ENCODE results near the gene MED12L. TPM values are rescaled to one million over a fixed set of nuclear protein-coding genes. Genes with fewer than 3 reads are reported as not detected.

Gene MED12L
- total RNA-seq, 4 donors from 2014 or later, result 0.12 to 0.77 (median 0.21) TPM

DNA sequence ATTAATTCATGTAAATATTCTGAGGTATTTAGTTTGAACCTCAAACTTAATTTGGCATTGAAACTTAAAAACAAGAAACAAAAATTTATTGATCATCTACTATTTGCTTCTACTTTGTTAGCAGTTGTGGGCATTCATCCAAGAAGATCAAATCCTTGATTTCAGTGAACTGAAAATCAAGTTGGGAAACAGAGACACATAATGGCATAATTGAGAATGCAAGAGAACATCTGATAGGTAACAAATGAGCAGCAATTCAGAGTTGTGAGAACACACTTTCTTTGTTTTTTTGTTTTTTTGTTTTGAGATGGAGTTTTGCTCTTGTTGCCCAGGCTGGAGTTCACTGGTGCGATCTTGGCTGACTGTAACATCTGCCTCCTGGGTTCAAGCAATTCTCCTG lies 33.9 kb upstream of the MED12L start:
- Histone ChIP-seq H3K4me3 (no peak overlapping the region), H3K27me3 (no peaks in the 10 kb centered on the region), H3K4me1 (no peaks in the 10 kb centered on the region), H3K9me3 (no peaks in the 10 kb centered on the region), H3K27ac (no peak overlapping the region), H3K36me3 (no peaks in the 10 kb centered on the region)
- WGBS, 2 donors (ENCODE audit: low coverage in 1 of 2), result 86 to 100% methylated on average over 1 of the region's 1 CpG
- no peak for TF ChIP-seq POLR2A (IDR thresholded peaks at IDR 0.05)
- no peak for TF ChIP-seq POLR2AphosphoS5 (IDR thresholded peaks at IDR 0.05)
- no peak for TF ChIP-seq EP300 (IDR thresholded peaks at IDR 0.05)
- TF ChIP-seq, protein P1, sequence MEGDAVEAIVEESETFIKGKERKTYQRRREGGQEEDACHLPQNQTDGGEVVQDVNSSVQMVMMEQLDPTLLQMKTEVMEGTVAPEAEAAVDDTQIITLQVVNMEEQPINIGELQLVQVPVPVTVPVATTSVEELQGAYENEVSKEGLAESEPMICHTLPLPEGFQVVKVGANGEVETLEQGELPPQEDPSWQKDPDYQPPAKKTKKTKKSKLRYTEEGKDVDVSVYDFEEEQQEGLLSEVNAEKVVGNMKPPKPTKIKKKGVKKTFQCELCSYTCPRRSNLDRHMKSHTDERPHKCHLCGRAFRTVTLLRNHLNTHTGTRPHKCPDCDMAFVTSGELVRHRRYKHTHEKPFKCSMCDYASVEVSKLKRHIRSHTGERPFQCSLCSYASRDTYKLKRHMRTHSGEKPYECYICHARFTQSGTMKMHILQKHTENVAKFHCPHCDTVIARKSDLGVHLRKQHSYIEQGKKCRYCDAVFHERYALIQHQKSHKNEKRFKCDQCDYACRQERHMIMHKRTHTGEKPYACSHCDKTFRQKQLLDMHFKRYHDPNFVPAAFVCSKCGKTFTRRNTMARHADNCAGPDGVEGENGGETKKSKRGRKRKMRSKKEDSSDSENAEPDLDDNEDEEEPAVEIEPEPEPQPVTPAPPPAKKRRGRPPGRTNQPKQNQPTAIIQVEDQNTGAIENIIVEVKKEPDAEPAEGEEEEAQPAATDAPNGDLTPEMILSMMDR (IDR thresholded peaks at IDR 0.05), result no peak
- no peak for ATAC-seq

DNA sequence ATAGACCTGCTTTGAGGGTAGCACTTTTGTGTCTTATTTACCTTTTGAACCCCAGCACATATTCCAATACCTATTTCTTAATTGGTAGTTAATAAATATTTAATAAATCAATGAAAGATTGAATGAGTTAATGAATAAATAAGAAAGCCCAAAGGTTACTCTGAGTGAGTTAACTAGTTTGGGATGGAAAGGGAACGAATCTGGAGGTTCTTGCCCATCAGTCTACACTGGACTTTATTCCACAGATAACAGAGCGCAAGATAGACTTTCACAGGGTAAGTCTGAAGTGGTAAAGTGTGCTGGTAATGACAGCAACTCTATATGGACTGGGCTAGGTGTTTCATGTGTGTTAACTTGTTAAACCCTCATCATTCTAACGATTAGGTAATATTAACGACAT lies 33.1 kb upstream of the MED12L start:
- 79 to 85% methylated on average over 3 to 4 of the region's 4 CpGs for WGBS, 2 donors (ENCODE audit: low coverage in 1 of 2)
- ATAC-seq, result no peak
- no peak for TF ChIP-seq EP300 (IDR thresholded peaks at IDR 0.05)
- Histone ChIP-seq H3K4me1 (no peaks in the 10 kb centered on the region), H3K27ac (no peak overlapping the region), H3K27me3 (no peaks in the 10 kb centered on the region), H3K9me3 (no peaks in the 10 kb centered on the region), H3K4me3 (no peak overlapping the region), H3K36me3 (no peaks in the 10 kb centered on the region)

DNA sequence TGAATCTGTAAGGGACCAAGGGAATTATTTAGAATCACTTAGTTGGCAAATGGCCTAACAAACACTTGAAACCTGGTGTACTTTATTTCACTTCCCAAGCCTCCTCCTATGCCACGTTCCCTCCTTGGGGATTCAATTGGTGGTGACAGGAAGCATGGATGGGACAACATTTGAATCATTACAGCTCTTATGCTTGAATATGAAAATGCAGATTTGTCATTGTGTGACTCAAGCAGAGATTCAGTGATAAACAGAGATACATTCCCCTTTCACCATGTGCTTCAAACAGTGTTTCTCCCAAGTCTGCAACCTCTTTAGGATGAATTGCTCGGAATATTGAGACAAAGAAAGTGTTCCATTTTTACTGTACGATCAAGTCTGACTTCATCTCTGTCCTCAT lies 32.7 kb upstream of the MED12L start:
- Histone ChIP-seq H3K4me1 (no peaks in the 10 kb centered on the region), H3K36me3 (no peaks in the 10 kb centered on the region), H3K27ac (no peak overlapping the region), H3K27me3 (no peaks in the 10 kb centered on the region), H3K9me3 (no peaks in the 10 kb centered on the region), H3K4me3 (no peak overlapping the region)
- 91 to 95% methylated on average over 2 to 3 of the region's 3 CpGs for WGBS, 2 donors (ENCODE audit: low coverage in 1 of 2)
- no peak for ATAC-seq
- no peak for TF ChIP-seq EP300 (IDR thresholded peaks at IDR 0.05)
- TF ChIP-seq, protein P1 (IDR thresholded peaks at IDR 0.05), result no peak
- no peak for TF ChIP-seq POLR2AphosphoS5 (IDR thresholded peaks at IDR 0.05)
- TF ChIP-seq POLR2A (IDR thresholded peaks at IDR 0.05), result no peak

DNA sequence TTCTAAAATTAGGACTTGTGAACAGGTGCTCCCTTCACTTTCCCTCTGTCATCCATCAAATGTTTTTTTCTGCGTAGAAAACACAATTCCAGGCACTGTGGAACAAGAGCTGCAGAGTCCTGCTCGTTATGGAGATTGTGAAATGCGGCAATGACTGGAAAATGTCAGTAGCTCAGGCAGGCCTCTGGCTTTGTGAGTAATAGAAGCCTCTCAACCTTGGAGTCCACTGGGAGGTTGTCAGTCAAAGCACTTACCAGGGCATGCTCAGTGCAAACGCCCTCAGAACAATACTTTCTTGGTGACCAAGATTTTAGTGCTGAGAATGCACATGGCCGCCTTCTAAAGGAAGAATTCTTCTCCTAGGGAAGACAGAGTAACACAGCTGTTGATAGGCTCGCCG lies 26.7 kb upstream of the MED12L start:
- 68 to 69% methylated on average over 5 to 7 of the region's 7 CpGs for whole genome bisulfite sequencing, 2 donors (ENCODE audit: low coverage in 1 of 2)
- H3K9me3 ChIP-seq, result no peaks in the 10 kb centered on the region
- TF ChIP-seq EP300 (IDR thresholded peaks at IDR 0.05) (no peak), POLR2AphosphoS5 (IDR thresholded peaks at IDR 0.05) (no peak), POLR2A (IDR thresholded peaks at IDR 0.05) (no peak)
- TF ChIP-seq, protein P1 (IDR thresholded peaks at IDR 0.05), result no peak
- H3K27ac ChIP-seq, result no peak overlapping the region
- H3K27me3 ChIP-seq, result no peaks in the 10 kb centered on the region
- H3K36me3 ChIP-seq, result no peaks in the 10 kb centered on the region
- H3K4me1 ChIP-seq, result no peaks in the 10 kb centered on the region
- H3K4me3 ChIP-seq, result no peak overlapping the region
- no peak for ATAC-seq

DNA sequence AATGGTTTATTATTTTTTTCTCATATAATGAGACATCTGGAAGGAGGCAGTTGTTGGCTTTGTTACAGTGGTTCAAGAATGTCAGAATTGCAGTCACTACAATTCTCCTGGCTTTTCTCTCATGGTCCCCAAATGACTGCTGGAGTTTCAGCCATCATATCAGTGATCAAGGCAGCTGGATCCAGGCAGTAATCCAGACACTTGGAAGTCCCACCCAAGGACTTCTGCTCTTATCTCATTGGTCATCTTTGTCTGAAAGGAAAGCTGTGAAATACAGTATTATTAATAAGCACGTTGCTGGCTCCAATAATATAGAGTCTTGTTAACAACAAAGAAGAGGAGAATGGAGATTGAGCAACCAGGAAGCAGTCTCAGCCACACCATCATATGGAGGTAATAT lies 22.9 kb upstream of the MED12L start:
- Histone ChIP-seq H3K4me1 (no peaks in the 10 kb centered on the region), H3K4me3 (no peak overlapping the region), H3K9me3 (no peaks in the 10 kb centered on the region), H3K27me3 (no peaks in the 10 kb centered on the region), H3K36me3 (no peaks in the 10 kb centered on the region), H3K27ac (no peak overlapping the region)
- no peak for TF ChIP-seq EP300 (IDR thresholded peaks at IDR 0.05)
- TF ChIP-seq, protein P1 (IDR thresholded peaks at IDR 0.05), result no peak
- no peak for TF ChIP-seq POLR2A (IDR thresholded peaks at IDR 0.05)
- no peak for TF ChIP-seq POLR2AphosphoS5 (IDR thresholded peaks at IDR 0.05)
- ATAC-seq, result no peak
- 4% methylated on average over 1 of the region's 1 CpG; no CpG with 5 or more reads in 1 of the 2 donors for WGBS, 2 donors (ENCODE audit: low coverage in 1 of 2)

All from gastroesophageal sphincter (tissue), 4 donors.